ENCODE results near the gene DAW1. TPM values are rescaled to one million over a fixed set of nuclear protein-coding genes. Genes with fewer than 3 reads are reported as not detected.

Gene DAW1
- total RNA-seq, 1 donor from 2014 or later = not detected

- Histone ChIP-seq H3K9me3 (no peaks in the 10 kb centered on the region), H3K27ac (no peak overlapping the region), H3K4me1 (peaks cover 7% of the 10 kb centered on the region), H3K36me3 (no peaks in the 10 kb centered on the region), H3K4me3 (peak overlapping the region; percentile 20 to 23), H3K27me3 (no peaks in the 10 kb centered on the region)
- intact Hi-C loops (cut with DNase I) = no loop called here
- DNase-seq (ENCODE audit: extremely low spot score in 2 of 2) = no peak
- TF ChIP-seq POLR2A (IDR thresholded peaks at IDR 0.05) = no peak
- no peak for TF ChIP-seq POLR2AphosphoS5 (IDR thresholded peaks at IDR 0.05; ENCODE audit: insufficient read depth in 1 of 2, low read depth in 1 of 2)
- no peak for TF ChIP-seq CTCF (IDR thresholded peaks at IDR 0.05)
Measured at GRCh38 chr2:227870710-227871374, 589 bp upstream of the DAW1 start.

- H3K9me3 ChIP-seq = no peaks in the 10 kb centered on the region
- no peak overlapping the region for H3K4me3 ChIP-seq
- no peaks in the 10 kb centered on the region for H3K36me3 ChIP-seq
- no peaks in the 10 kb centered on the region for H3K27me3 ChIP-seq
- DNase-seq (ENCODE audit: extremely low spot score in 2 of 2) = no peak
- peaks cover 7% of the 10 kb centered on the region for H3K4me1 ChIP-seq
- intact Hi-C loops (cut with DNase I) = no loop called here
- TF ChIP-seq POLR2A (IDR thresholded peaks at IDR 0.05) (no peak), CTCF (IDR thresholded peaks at IDR 0.05) (no peak), POLR2AphosphoS5 (IDR thresholded peaks at IDR 0.05; ENCODE audit: insufficient read depth in 1 of 2, low read depth in 1 of 2) (no peak)
- H3K27ac ChIP-seq = no peak overlapping the region
Measured at GRCh38 chr2:227872676-227873075, 1.2 kb downstream of the DAW1 start.

GRCh38 chr2:227876300-227876801 lies 4.9 kb downstream of the DAW1 start:
- H3K36me3 ChIP-seq = no peaks in the 10 kb centered on the region
- H3K9me3 ChIP-seq = no peaks in the 10 kb centered on the region
- DNase-seq (ENCODE audit: extremely low spot score in 2 of 2) = no peak
- intact Hi-C loops (cut with DNase I) = no loop called here
- no peaks in the 10 kb centered on the region for H3K27me3 ChIP-seq
- H3K4me1 ChIP-seq = peaks cover 4% of the 10 kb centered on the region
- TF ChIP-seq POLR2A (IDR thresholded peaks at IDR 0.05) (no peak), POLR2AphosphoS5 (IDR thresholded peaks at IDR 0.05; ENCODE audit: insufficient read depth in 1 of 2, low read depth in 1 of 2) (no peak), CTCF (IDR thresholded peaks at IDR 0.05) (no peak)
- no peak overlapping the region for H3K27ac ChIP-seq
- no peak overlapping the region for H3K4me3 ChIP-seq

DNA sequence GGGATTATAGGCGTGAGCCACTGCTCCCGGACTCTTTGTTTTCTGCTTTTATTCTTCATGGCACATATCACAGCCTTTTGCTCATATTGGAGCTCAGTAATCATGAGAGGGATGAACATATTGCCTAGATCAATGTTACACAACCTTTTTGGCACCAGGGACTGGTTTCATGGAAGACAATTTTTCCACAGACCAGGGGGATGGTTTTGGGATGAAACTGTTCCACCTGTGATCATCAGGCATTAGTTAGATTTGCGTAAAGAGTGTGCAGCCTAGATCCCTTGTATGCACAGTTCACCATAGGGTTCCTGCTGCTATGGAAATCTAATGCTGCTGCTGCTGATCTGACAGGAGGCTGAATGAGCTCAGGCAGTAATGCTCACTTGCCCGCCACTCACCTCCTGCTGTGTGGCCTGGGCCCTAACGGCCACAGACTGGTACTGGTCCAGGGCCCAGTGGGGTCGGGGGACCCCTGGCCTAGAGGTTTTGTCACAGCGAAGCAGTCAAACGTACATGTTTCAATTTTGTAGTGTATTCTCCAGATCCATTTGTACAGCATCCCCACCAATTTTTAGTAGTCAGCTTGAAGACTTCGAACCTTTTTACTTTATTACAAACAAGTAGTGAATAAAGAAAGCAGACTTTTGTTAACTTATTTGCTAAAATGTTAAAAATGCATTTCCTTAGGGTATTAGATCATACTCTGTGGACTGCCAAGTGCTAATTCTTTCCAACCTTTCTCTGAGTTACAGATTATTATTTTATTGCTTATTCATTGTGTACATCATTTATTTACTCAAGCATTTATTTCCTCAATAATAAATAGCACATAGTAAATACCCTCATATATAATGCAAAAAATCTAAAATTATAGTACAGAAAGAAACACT lies 6.2 kb downstream of the DAW1 start:
- Histone ChIP-seq H3K9me3 (no peaks in the 10 kb centered on the region), H3K36me3 (no peaks in the 10 kb centered on the region), H3K4me3 (no peak overlapping the region), H3K4me1 (no peaks in the 10 kb centered on the region), H3K27ac (no peak overlapping the region), H3K27me3 (no peaks in the 10 kb centered on the region)
- TF ChIP-seq POLR2AphosphoS5 (IDR thresholded peaks at IDR 0.05; ENCODE audit: insufficient read depth in 1 of 2, low read depth in 1 of 2) (no peak), POLR2A (IDR thresholded peaks at IDR 0.05) (no peak), CTCF (IDR thresholded peaks at IDR 0.05) (no peak)
- intact Hi-C loops (cut with DNase I) = no loop called here
- DNase-seq (ENCODE audit: extremely low spot score in 2 of 2) = no peak
